Measurements from ENCODE around the gene CD58.

Gene CD58

DNA sequence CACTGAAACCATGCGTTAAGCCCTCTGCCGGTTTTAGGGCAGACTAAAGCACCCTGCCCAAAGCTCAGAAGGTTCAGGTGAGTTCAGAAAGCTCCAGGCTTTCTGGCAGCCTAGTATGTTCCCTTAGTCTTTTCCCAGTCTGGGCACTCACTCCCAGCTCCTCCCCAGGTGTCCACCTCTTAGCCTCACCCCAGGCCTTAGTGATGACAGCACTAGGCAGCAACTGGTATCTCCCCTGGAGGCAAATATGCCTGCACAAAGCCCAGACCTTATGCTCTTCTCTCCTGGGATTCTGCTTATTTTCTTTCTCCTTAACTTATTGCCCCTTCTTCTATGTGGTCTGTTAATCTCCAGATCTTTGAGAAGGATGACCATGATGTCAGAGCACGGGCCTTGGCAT is 80.2 kb downstream of the CD58 start:
- no peak for DNase-seq

DNA sequence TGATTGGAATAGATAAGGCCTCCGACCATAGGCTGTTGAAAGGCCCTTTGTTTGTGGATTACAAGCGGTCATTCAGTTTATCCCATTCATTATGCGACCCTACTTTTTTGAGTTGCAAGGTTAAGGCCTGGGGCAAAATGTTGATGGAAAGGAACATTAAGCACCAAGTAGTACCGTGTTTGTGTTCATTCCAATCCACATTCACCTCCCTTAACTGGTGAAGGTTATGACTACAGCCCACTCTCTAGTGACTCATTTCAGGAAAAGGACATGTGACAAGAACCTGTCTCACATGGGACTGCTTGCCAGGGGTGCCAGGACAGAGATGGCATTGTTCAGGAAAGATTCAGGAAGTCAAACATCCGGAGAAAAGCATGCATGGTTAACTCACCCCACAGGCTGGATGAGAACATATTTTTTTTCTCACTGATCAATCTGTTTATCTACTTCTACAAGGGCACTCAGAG is 81.6 kb downstream of the CD58 start:
- DNase-seq: peak; percentile 10

DNA sequence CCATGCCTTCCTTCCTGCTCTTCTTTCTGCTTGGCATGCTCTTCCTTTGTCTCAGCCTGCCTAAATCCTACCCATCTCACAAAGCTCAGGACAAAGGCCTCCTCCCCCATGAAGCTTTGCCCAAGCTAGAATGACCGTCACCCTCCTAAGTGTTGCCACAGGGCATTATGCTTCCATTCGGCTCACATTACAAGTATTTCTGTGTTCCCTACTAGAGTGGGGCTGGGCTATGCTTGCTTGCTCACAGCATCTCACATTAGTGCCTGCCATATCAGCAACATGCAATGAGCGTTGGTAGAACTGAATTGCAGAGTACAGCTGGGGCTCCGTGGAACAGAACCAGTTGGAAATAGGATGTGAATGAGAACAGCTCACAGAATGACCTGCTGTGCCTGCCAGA is 82.8 kb downstream of the CD58 start:
- DNase-seq: no peak

DNA sequence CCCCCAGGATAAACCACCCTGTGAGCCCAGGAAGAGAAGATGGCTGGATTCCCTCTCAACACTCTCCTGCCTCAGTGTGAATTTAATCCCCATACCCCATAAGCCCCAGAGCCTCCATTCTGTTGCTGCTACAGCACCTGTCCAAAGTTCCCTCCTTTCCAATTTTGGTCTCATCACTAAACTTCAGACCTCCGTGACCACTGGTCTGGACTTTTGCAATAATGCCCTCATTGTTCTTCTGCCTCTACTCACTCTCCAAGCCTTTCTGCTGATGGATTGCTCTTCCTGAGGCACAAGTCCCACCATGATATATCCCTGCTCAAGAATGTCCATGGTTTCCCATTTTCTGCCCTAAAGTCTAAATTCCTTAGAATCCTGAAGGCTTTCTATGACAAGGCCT is 83.2 kb downstream of the CD58 start:
- DNase-seq: no peak

DNA sequence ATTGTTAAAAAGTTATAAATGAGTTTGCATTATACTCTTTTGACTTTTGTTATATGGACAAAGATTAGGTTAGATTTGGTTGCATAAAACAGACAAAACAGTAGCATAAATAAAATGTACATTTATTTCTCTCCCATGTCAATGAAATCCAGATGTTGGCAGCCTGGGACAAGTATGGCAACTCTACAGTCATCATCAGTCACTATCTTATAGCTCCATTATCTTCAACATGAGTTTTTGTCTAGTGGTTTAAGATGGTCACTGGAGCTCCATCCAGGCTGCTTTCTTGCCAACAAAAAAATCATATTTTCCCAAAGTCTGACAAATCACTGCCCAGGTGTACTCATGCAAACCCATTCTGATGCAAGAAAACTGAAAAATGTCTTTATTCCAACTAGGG is 83.8 kb downstream of the CD58 start:
- DNase-seq: no peak

DNA sequence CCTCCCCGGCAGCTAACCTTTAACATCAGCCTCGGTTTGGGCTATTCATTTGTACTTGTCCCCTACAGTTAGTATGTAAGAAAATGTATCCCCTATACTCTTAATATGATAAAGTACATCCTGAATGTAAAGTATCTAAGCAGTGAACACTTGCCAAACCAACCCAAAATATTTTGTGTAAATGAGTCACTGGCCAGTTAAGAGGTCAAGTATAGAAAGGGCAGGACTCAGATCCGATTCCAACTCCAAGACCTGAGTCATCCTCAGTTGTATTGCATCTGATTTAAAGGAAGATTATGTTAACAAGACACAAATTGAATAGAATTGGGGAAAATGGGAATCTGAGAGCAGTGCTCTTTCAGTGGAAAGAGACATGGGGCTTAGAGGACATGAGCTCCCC is 84.4 kb downstream of the CD58 start:
- no peak for DNase-seq

DNA sequence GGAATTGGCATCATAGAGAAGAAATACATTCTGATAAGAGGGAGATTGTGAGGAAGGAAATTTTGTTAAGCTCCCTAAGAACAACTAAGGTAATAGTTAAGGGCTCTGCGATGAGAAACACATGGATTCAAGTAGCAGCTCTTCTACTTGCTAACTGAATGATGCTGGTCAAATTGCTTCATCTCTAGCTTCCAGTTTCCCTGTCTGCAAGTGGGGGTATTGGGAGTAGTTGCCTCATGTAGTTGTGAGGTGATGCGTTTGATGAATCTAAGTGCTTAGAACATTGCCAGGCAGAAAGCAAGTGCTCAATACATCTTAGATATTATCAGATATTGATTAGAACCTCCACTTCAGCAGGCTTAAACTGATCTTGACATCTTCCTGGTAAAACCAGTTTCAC is 84.8 kb downstream of the CD58 start:
- no peak for DNase-seq

DNA sequence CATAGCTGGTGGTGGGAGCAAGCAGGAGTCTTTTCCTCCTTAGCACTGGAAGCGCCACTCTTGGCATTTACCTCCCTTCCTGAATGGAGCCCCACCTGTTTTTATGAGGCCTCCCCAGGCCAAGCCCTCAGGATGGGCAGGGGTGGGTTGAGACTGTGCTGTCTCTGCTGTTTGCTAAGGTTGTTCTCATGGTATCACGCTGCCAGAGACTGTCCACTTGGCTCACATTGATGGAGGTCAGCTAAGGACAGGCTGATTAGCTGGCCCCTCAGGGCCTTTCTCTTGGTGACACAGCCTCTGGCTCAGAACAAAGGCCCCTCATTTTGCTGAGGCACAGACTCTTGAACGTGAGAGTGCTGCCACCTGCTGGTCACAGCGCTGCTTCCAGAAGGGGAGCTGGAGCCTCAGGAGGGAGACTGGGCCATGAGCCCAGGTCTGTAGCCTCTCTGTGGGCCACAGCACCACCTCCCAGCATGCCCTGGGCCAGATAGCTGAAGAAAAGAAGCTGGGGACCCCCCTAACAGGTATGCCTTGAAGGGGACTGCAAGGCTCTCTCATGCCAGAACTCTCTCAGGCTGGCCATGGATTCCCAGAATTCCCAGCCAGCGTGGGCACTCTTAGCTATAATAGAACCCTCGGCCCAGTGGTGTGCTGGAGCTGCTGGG is 85.6 kb downstream of the CD58 start:
- peak; percentile 98 for DNase-seq

DNA sequence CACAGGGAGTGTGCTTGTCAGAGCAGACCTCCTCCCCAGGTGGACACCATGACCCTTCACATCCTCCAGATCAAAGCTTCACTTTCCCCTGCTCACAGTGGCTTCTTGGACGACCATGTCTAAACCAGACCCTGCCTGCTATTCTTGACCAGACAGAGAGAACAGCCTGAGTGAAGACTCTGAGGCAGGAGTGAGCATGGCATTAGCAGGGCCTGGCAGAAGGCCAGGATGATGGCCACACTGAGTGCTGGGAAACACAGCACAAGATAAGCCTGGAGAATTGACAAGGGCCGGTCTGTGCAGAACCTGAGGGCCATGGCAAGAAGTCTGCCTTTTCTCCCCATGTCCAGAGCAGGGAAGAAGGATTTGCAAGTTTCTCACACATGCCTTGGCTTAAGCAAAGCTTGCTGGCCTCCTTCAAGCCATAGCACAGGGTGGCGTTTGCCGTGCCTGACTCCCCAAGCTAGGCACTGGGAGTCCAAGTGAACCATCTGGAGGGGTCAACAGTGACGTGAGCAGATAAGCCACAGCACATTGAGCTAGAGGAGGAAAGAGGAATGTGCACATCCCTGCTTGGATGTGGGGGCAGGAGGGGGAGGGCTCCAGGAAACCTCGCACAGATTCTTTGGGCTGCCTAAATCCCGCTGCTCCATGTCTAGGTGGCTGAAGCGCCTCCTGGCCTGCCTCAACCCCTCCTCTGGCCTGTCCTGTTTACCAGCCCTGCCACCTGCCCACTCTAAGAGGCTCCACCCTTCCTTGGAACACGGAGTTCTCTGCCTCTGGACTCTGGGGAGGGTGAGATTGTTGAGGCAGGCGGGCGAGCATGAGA is 87.1 kb downstream of the CD58 start:
- DNase-seq: no peak

DNA sequence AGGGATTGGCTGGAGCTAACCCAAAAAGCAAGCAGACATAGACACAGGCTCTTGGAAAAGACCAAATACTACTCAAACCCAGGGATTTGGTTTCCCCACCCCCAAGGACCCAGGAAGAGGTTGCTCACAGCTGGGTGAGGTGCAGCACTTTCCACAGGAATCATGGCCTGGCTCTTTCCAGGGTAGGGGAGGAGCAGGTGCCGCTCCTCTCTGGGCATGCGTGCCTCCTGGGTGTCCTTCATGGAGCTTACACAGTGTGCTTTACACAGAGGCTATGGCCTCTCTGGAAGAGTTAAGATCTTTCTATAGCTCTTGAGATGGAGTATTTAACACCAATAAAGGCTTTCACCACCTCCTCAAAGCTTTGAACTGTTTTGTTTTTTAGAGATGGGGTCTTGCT is 88.3 kb downstream of the CD58 start:
- no peak for DNase-seq

DNA sequence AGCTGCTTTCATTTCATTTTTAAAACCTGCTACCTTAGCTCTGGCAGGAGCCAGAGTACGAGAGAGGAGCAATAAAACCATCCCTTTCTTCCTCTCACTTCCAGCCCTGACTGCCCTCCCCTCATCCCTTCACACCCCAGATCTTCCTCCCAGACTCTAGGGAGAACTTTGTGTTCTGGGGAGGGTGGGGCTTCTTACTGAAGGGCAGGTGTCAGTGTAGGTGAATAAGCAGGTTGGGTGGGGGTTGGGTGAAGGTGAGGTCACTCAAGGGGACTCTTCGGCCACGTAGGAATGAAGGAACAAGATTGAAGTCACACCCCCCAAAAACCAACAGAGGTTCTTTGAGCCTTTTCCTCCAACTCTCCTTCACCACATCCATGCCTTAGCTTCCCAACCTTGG is 88.9 kb downstream of the CD58 start:
- DNase-seq: no peak

DNA sequence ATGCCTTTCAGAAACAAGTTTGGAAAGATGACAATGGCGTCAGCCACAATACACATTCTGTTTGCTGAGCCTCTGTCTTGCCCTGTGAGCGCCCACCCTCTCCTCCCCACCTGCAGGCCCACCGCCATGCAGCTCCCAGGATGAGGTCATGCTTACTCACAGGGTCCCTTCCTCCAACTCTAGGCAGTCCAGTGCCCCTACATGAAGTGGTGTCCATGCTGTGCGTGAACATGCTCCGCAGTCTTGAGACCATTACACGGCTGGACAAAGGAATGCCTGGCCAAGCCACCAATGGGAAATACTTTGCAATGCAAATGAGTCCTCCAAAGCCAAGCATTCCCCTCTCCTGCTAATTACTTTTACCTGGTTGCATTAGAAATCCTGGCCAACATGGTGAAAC is 92.2 kb downstream of the CD58 start:
- no peak for DNase-seq

DNA sequence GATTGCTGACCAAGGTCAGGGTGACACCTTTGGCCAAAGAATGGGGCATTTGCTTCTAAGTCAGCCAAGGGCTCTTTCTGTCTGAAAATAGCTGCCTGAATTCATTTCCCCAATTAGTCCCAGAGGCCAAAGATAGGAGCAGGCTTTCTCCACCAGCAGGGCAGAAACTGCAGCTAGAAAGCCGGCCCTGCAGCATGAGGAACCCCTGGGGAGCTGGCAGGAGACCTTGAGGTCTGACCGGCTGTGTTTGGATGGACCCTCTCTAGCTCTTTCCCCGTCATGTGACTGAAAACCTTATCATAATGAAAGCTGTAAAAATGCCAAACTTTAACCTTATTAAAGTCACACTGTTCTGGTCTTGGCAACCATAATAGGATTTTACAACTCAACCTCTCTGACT is 93.4 kb downstream of the CD58 start:
- DNase-seq: no peak

DNA sequence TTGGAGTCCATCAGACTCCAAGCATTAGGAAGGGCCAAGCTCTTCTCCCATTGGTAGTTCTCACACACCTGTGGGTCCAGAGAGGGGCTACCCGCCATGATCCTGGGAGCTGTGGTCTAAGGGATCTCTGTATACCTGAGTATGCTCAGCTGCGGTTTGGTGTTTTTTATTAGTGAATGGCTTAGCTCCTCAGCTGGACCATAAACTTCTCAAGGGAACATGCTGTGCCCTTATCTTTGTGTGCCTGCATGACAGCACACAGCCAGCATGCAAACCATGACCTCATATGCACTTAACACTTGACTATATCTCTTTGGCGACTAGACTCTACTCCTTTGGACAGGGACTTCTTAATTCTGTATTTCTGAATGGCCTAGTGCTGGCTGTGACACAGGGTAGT is 94.5 kb downstream of the CD58 start:
- no peak for DNase-seq

DNA sequence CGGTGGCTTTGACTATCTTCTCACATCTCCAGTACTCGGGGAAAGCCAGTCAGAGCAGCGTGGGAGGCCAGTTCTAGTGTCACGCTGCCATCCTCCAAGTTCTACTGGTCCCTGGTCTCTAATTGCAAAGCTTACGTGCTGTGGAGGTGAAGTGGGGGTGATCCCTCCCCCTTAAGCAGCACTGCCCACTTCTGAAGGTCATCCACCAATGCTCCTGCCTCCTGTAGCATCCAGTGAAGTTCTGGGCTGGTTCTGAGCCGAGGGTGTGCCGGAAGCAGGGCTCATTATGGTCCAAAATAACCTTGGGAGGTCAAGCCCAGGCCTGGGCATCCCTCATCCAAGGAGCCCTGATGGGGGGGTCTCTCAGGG is 95.0 kb downstream of the CD58 start:
- DNase-seq: no peak

DNA sequence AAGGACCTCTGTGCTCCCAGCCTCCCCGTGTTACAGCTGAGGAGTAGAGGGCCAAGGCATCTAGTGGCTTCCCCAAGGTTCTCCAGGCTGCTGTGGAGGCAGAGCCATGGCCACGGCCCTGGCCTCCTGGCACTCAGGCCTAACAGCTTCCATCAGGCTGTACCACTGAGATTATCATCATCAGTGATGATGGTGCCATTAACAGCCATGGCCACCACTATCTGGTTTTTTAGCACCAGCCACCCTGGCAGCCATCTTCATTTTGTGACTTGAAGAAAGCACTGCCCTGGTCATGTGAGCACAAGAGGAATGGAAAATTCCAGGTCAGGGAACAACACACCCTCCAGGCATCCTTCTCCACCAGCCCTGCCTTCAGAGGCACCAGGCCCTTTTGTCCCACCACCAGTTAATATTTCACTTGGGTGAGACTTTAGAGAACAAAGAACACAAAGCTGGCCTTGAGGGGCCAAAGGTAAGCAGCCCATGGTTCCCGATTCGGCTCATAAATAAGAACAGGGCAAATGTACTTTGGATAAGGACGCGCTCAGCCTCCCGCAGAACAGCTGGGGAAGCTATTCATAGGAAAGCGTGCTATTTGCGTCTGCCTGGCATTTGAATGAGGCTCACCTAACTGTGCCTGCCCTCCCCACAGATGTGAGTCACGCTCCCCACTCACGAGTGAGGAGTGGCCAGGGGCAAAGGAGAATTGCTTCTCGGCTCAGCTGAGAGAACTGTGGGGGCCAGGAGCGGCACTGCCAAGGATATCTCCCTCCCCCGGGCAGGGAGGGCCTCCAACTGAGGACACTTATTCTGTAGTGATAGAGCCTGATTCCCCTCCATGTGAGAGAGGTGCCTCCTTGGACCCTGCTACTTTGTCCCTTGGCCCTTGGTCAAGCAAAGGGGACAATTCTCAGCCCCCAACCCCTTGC is 95.6 kb downstream of the CD58 start:
- DNase-seq: no peak

DNA sequence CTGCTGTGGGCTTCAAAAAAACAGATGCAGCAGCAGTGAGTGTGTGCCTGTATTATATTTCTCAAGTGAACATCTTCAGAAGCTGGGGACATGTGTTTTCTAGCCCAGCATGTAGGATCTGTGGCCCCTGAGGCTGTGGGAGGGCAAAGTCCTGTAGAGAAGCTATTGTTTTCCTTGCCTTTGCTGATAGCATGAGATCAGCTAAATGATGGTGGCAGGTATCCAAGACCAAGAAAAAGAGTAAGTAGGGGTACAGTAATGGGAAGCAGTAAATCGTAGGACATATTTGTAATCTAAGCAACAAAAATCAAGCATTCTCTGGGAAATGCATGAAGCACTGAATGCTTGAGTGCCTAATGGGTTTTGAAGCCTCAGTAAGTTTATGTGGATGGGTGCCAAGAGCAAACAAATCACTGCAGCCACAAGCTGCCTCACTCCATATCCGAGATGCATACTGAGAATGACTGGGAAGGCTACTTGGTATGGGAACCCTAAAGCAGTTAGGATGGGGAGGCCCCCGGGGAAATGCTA is 98.3 kb downstream of the CD58 start:
- peak; percentile 67 for DNase-seq

DNA sequence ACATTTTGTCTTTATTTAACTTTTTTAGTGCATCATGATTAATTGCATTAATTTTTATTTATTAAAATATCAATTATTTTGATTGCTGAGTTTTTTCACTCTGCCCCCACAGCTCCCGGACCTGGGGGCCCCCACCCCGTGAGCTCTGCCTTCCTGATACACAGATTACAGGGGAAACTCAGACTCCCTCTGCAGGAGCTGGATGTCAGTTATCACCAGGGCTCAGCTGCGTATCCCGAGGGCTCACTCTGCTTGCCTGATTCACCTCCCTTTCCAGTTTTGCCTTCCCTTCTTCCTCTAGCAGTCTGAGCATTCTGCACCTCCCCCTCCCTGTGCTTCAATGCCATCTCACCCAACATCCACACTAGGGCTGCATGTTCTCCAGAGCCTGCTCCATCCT is 99.6 kb downstream of the CD58 start:
- peak; percentile 20 for DNase-seq

DNA sequence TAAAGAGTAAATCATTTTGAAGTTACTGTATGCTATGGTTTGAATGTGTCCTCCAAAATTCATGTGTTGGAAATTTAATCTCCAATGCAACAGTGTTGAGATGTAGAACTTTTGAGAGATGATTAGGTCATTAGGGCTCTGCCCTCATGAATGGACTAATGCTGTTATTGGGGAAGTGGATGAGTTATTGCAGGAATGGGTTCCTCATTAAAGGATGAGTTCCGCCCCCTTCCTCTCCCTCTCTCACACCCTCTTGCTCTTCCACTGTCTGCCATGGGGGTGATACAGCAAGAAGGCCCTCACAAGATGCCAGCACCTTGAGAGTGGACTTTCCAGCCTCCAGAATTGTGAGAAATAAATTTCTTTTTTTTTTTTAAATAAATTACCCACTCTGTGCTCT is 100.2 kb downstream of the CD58 start:
- no peak for DNase-seq

DNA sequence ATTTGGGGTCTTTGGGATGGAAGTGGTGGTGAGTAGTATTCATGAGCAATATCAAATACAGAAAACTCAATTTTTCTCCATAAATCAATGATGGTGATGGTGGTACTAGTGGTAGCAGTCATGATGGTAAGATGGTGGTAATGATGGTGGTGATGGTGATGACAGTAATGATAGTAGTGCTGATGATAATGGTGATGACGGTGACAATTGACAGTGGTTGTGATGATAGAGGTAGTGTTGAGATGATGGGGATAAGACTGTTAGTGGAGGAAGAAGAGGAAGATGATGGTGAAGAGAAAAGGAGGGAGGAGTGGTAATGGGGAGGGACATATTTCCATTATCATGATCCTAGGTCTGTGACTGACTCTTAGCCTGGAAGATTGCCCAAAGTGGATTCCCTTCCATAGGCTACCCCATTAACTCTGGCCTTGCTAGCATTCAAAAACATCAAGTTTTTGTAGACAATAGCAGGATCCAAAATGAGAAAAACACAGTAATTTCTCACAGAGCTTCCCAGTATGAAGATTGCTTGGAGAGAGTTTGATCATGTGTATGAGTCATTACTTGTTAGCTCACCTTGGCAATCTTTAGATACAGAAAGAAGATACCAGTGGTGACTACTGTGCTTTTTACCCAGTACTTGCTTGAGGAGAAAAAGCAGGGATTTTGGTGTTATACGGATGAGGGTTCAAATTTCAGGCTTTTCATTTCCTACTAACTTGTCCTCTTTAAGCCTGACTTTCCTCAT is 103.8 kb downstream of the CD58 start:
- no peak for DNase-seq

DNA sequence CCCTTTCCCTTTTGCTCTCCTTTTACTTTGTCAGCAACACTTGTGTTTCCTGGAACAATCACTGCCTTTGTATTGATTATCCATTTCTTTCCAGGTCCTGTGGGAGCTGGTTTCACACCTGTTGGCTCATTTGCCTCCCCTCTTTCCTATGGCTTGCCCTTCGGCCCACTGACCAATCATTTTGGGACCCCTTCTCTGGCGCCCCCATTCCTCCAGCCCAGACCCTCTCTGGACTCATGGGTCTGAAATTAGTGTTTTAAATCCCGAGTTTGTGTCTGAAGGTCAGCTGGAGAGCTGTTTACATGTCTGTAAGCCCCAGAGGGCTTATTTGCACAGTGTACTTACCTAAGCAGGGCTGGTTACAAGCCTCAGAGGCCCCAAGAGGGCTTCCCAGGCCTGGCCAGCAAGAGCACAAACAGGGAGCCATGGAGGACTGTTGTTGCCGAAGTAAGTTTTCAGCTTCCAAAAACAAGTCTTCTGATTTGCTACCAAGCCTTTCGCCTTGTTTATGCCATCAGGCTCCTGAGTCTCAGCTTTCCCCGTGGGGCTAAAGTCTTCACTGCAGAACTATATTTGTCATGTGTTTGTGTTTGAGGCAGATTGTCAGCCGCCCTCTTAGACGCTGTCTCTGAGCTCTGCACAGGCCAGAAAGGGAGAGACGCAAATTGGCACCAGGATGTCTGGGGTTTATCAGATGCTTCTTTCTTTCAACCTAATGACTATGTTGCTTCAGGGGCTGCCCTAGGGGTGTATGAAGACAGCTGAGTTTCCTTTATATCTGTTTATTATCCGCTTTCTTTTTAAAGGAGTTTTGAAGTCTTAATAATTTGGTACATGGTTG is 104.8 kb downstream of the CD58 start:
- DNase-seq: no peak

DNA sequence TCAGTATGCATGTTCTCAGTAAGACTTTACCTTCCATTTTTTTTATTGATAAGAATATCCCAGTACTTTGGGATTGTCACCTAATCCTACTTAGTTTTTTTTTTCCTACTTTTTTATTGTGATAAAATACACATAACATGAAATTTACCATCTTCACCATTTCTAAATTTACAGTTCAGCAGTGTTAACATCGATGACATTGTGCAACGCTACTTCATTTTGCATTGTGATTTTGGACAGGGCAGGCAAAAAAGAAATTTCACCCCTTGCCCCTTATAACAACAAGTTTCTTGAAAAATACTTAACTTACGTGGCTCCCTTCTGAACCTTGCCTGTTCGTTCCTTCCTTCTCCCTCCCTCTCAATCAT is 105.4 kb downstream of the CD58 start:
- DNase-seq: no peak

Measured in eye (tissue), 1 donor.